Keratinocyte (primary cell): ENCODE data around the gene SLC16A1.

Experiments
- CTCF ChIP-seq, 3 experiments: IDR thresholded peaks in 1 of 3; conservative IDR thresholded peaks in 1 of 3; optimal IDR thresholded peaks in 1 of 3; 2 replicates in 2 of 3; 3 replicates in 1 of 3; pipeline versions ENCODE3 to v1.5.1; 2011; ENCODE audit warnings: low read length in 3 of 3, mild to moderate bottlenecking in 3 of 3, moderate library complexity in 2 of 3, control low read depth in 1 of 3, inconsistent platforms in 1 of 3; ENCODE audit not compliant: insufficient read depth in 2 of 3; ENCODE audit errors: extremely low read depth in 1 of 3
- EZH2 ChIP-seq: IDR thresholded peaks from one replicate; pipeline ENCODE4 v1.6.1; 2012; ENCODE audit warnings: inconsistent platforms, mild to moderate bottlenecking, low read length, moderate library complexity

DNA sequence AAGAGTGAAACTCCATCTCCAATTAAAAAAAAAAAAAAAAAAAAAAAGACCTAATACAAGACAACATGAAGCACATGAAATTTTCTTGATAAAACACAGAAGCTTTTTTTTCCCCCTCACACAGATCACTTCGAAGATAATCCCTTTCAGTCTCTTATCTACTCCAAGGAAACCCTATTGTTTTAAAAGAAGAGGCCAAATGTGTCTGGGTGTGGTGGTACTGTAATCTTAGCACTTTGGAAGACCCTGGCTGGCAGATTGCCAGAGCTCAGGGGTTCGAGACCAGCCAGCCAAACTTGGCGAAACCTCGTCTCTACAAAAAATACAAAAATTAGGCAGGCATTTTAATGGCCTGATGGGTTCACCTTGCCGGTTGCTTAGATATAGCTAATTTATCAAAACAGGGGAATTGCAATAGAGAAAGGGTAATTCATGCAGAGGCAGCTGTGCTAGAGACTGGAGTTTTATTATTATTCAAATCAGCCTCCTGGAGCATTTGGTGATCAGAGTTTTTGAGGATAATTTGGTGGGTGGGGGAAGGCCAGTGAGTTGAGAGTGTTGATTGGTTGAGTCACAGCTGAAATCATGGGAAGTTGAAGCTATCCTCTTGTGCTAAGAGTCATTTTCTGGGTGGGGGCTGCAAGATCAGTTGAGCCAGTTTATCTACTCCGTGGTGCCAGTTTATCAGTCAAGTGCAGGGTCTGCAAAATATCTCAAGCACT is 62.5 kb downstream of the SLC16A1 start:
- no peak for TF ChIP-seq CTCF (optimal IDR thresholded peaks at IDR 0.05 in 1 of 3, IDR thresholded peaks at IDR 0.05 in 1 of 3, conservative IDR thresholded peaks at IDR 0.05 in 1 of 3; ENCODE audit: extremely low read depth in 1 of 3, insufficient read depth in 2 of 3, low read length in 3 of 3)
- TF ChIP-seq EZH2: no peak
